Karpas-422 (cell line): ENCODE results near the gene SLC35A4. TPM values are rescaled to one million over a fixed set of nuclear protein-coding genes. Genes with fewer than 3 reads are reported as not detected.
A peak's percentile ranks its signal among the peaks of the same experiment; 100 is the strongest.
"Not testable (repeated sequence)": the region's sequence is repeated elsewhere in the genome, so short reads cannot be mapped to it uniquely, and the experiment has no call there.

Source experiments
- DNase-seq: peaks from one replicate; pipeline ENCODE4 v3.0.0-alpha.2; 2015
- H2AFZ ChIP-seq: fragments of 200-600 bp; sonication (generic); 2 replicates; pipeline ENCODE4 v1.6.1; 2014; ENCODE audit warnings: antibody characterized with exemption, low read length, mixed read lengths
- H3K27ac ChIP-seq: fragments of 200-600 bp; sonication (generic); 2 replicates; pipeline ENCODE4 v1.5.1; 2014; ENCODE audit warnings: mild to moderate bottlenecking, low read length, moderate library complexity
- H3K27me3 ChIP-seq: fragments of 200-600 bp; sonication (generic); 2 replicates; pipeline ENCODE4 v1.6.1; 2014; ENCODE audit warnings: low read length, mixed read lengths
- H3K36me3 ChIP-seq: fragments of 200-600 bp; sonication (generic); 2 replicates; pipeline ENCODE4 v1.6.1; 2014; ENCODE audit warnings: low read length, mixed read lengths; ENCODE audit not compliant: insufficient read depth
- H3K4me1 ChIP-seq: fragments of 200-600 bp; sonication (generic); 2 replicates; pipeline ENCODE4 v1.6.1; 2014; ENCODE audit warnings: mild to moderate bottlenecking, low read length, mixed read lengths
- H3K4me2 ChIP-seq: fragments of 200-600 bp; sonication (generic); 2 replicates; pipeline ENCODE4 v1.6.1; 2014; ENCODE audit warnings: low read length, low read depth, mild to moderate bottlenecking; ENCODE audit not compliant: poor library complexity, severe bottlenecking
- H3K4me3 ChIP-seq: fragments of 200-600 bp; sonication (generic); 2 replicates; pipeline ENCODE4 v1.5.1; 2014; ENCODE audit warnings: mild to moderate bottlenecking, antibody characterized with exemption, low read length, mixed read lengths
- H3K79me2 ChIP-seq: fragments of 200-600 bp; sonication (generic); 2 replicates; pipeline ENCODE4 v1.6.1; 2014; ENCODE audit warnings: mild to moderate bottlenecking, low read length, mixed read lengths
- H3K9ac ChIP-seq: fragments of 200-600 bp; sonication (generic); 2 replicates; pipeline ENCODE4 v1.6.0; 2014; ENCODE audit warnings: low read length
- H3K9me2 ChIP-seq: fragments of 200-600 bp; sonication (generic), shearing (Covaris generic); replicated peaks from 2 replicates; pipeline ENCODE4 v1.6.0; 2014; ENCODE audit warnings: mild to moderate bottlenecking, low read length, moderate library complexity; ENCODE audit not compliant: insufficient read depth
- H3K9me3 ChIP-seq: fragments of 300-700, 200-600 bp; sonication (generic); 2 replicates; pipeline ENCODE4 v1.6.1; 2014; ENCODE audit warnings: low read length, mixed read lengths
- H4K20me1 ChIP-seq: fragments of 200-600 bp; sonication (generic); 2 replicates; pipeline ENCODE4 v1.6.1; 2014; ENCODE audit warnings: mild to moderate bottlenecking, antibody characterized with exemption, low read length, low read depth; ENCODE audit not compliant: insufficient read depth
- total RNA-seq: library from RNA; depleted of rRNA; stranded (reverse); fragments of >200 nt; shearing (Covaris generic); gene quantifications from 2 replicates; pipeline ENCODE4 v1.2.3, GENCODE V29; 2014; ENCODE audit warnings: low replicate concordance

SLC35A4 gene
- total RNA-seq, 1 experiment from 2014 or later, result 33.5 TPM

- Histone ChIP-seq H3K9me2 (no peaks in the 10 kb centered on the region), H3K9me3 (no peaks in the 10 kb centered on the region)
These were observed 34.2 kb downstream of the SLC35A4 start for GRCh38 chr5:140598836-140599235.

GRCh38 chr5:140600096-140600495 lies 35.5 kb downstream of the SLC35A4 start:
- H3K36me3 ChIP-seq, result no peaks in the 10 kb centered on the region
- H3K4me3 ChIP-seq, result no peak overlapping the region
- no peaks in the 10 kb centered on the region for H3K4me1 ChIP-seq
- H3K4me2 ChIP-seq, result no peak overlapping the region
- no peaks in the 10 kb centered on the region for H4K20me1 ChIP-seq
- no peaks in the 10 kb centered on the region for H3K9me3 ChIP-seq
- DNase-seq, result no peak
- H3K27me3 ChIP-seq, result no peaks in the 10 kb centered on the region
- H3K27ac ChIP-seq, result no peak overlapping the region
- H2AFZ ChIP-seq, result no peak overlapping the region
- no peaks in the 10 kb centered on the region for H3K79me2 ChIP-seq
- H3K9me2 ChIP-seq, result no peaks in the 10 kb centered on the region
- H3K9ac ChIP-seq, result no peak overlapping the region

More at GRCh38 chr5:140598836-140599235, 34.2 kb downstream of the SLC35A4 start:
- H3K36me3 ChIP-seq, result no peaks in the 10 kb centered on the region
- no peak overlapping the region for H3K4me2 ChIP-seq
- no peaks in the 10 kb centered on the region for H3K27me3 ChIP-seq
- H3K79me2 ChIP-seq, result no peaks in the 10 kb centered on the region
- DNase-seq, result no peak
- H3K27ac ChIP-seq, result no peak overlapping the region
- H3K9ac ChIP-seq, result no peak overlapping the region
- no peak overlapping the region for H2AFZ ChIP-seq
- no peak overlapping the region for H3K4me3 ChIP-seq
- no peaks in the 10 kb centered on the region for H3K4me1 ChIP-seq
- no peaks in the 10 kb centered on the region for H4K20me1 ChIP-seq

DNA sequence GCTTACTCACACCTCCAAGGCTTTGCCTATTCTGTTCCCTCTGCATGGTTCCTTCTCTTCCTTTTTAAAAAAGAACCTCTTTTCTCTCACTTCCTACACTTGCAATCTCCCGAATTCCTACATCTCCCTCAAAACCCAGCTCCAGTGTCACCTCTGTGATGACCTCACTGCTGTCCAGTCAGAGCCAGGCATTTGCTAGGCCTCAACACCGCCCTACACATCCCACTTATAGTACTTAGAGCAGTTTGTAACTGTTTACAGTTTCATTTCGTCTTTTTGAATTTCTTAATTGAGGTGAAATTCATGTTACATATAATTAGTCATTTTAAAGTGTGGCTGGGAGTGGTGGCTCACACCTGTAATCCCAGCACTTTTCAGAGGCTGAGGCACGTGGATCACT lies 37.5 kb downstream of the SLC35A4 start:
- H3K9ac ChIP-seq, result no peak overlapping the region
- H4K20me1 ChIP-seq, result no peaks in the 10 kb centered on the region
- H3K9me2 ChIP-seq, result no peaks in the 10 kb centered on the region
- no peaks in the 10 kb centered on the region for H3K27me3 ChIP-seq
- no peak for DNase-seq
- H3K36me3 ChIP-seq, result no peaks in the 10 kb centered on the region
- no peak overlapping the region for H3K27ac ChIP-seq
- H3K4me3 ChIP-seq, result no peak overlapping the region
- H3K4me2 ChIP-seq, result no peak overlapping the region
- H3K4me1 ChIP-seq, result no peaks in the 10 kb centered on the region
- no peaks in the 10 kb centered on the region for H3K9me3 ChIP-seq
- no peaks in the 10 kb centered on the region for H3K79me2 ChIP-seq
- no peak overlapping the region for H2AFZ ChIP-seq

GRCh38 chr5:140603446-140603698 lies 38.7 kb downstream of the SLC35A4 start:
- not testable (repeated sequence) for H3K9ac ChIP-seq, H3K36me3 ChIP-seq, H3K79me2 ChIP-seq, DNase-seq, H4K20me1 ChIP-seq, H3K4me1 ChIP-seq, H3K27ac ChIP-seq, H3K9me2 ChIP-seq, H3K27me3 ChIP-seq, H3K4me3 ChIP-seq, H3K9me3 ChIP-seq, H2AFZ ChIP-seq, H3K4me2 ChIP-seq

GRCh38 chr5:140603734-140604133 lies 39.1 kb downstream of the SLC35A4 start:
- Histone ChIP-seq H3K4me2 (no peak overlapping the region), H3K27ac (no peak overlapping the region), H3K36me3 (no peaks in the 10 kb centered on the region), H4K20me1 (no peaks in the 10 kb centered on the region), H3K9me3 (no peaks in the 10 kb centered on the region), H3K27me3 (no peaks in the 10 kb centered on the region), H3K9me2 (no peaks in the 10 kb centered on the region), H3K4me3 (no peak overlapping the region), H3K9ac (no peak overlapping the region), H2AFZ (no peak overlapping the region), H3K4me1 (no peaks in the 10 kb centered on the region), H3K79me2 (no peaks in the 10 kb centered on the region)
- no peak for DNase-seq

GRCh38 chr5:140605879-140606278 lies 41.3 kb downstream of the SLC35A4 start:
- no peak overlapping the region for H3K27ac ChIP-seq
- no peak overlapping the region for H3K4me3 ChIP-seq
- no peaks in the 10 kb centered on the region for H4K20me1 ChIP-seq
- DNase-seq, result no peak
- no peaks in the 10 kb centered on the region for H3K36me3 ChIP-seq
- no peaks in the 10 kb centered on the region for H3K9me2 ChIP-seq
- no peaks in the 10 kb centered on the region for H3K27me3 ChIP-seq
- H3K9me3 ChIP-seq, result no peaks in the 10 kb centered on the region
- H3K4me2 ChIP-seq, result no peak overlapping the region
- H2AFZ ChIP-seq, result no peak overlapping the region
- H3K4me1 ChIP-seq, result no peaks in the 10 kb centered on the region
- no peak overlapping the region for H3K9ac ChIP-seq
- H3K79me2 ChIP-seq, result no peaks in the 10 kb centered on the region

DNA sequence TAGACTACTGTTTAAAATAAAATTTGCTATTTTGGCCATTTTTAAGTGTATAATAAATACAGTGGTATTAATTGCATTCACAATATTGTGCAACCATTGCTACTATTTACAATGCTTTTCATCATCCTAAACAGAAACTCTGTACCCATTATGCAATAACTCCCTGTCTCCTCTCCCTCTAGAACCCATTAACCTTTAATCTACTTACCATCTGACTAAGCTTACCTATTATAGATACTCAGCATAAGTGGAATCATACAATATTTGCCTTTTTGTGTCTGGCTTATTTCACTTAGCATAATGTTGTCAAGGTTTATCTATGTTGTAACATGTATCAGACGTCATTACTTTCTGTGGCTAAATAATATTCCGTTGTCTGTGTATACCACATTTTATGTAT lies 42.4 kb downstream of the SLC35A4 start:
- no peaks in the 10 kb centered on the region for H3K9me3 ChIP-seq
- H3K9me2 ChIP-seq, result no peaks in the 10 kb centered on the region
- H2AFZ ChIP-seq, result no peak overlapping the region
- no peak overlapping the region for H3K4me2 ChIP-seq
- H4K20me1 ChIP-seq, result no peaks in the 10 kb centered on the region
- H3K79me2 ChIP-seq, result no peaks in the 10 kb centered on the region
- no peaks in the 10 kb centered on the region for H3K27me3 ChIP-seq
- no peak overlapping the region for H3K4me3 ChIP-seq
- no peak overlapping the region for H3K9ac ChIP-seq
- no peak overlapping the region for H3K27ac ChIP-seq
- no peaks in the 10 kb centered on the region for H3K4me1 ChIP-seq
- no peak for DNase-seq
- no peaks in the 10 kb centered on the region for H3K36me3 ChIP-seq

DNA sequence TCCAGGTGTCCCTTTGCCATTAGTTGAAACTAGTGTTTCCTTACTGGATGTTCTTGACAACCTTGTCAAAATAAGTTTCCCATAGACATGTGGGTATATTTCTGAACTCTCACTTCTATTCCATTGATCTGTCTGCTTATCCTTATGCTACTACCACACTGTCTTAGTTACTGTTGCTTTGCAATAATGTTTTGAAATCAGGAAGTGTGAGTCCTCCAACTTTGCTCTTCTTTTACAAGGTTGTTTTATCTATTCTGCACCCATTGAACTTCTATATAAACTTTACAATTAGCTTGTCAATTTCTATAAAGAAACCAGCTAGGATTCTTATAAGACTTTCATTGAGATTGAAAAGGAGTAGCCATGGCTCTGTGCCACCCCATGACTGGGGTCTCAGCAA lies 44.1 kb downstream of the SLC35A4 start:
- no peak overlapping the region for H3K27ac ChIP-seq
- H3K36me3 ChIP-seq, result no peaks in the 10 kb centered on the region
- H3K4me2 ChIP-seq, result no peak overlapping the region
- H2AFZ ChIP-seq, result peak overlapping the region; percentile 50; the same call in 1 of the 2 replicates
- DNase-seq, result no peak
- no peaks in the 10 kb centered on the region for H3K9me3 ChIP-seq
- H3K9ac ChIP-seq, result no peak overlapping the region
- H3K79me2 ChIP-seq, result no peaks in the 10 kb centered on the region
- H3K4me1 ChIP-seq, result no peaks in the 10 kb centered on the region
- H3K9me2 ChIP-seq, result no peaks in the 10 kb centered on the region
- H3K27me3 ChIP-seq, result no peaks in the 10 kb centered on the region
- no peaks in the 10 kb centered on the region for H4K20me1 ChIP-seq
- no peak overlapping the region for H3K4me3 ChIP-seq

- Histone ChIP-seq H3K9ac (no peak overlapping the region), H3K4me2 (no peak overlapping the region)
- DNase-seq, result no peak
These were observed 44.5 kb downstream of the SLC35A4 start for GRCh38 chr5:140609126-140609525.

More at GRCh38 chr5:140609126-140609525, 44.5 kb downstream of the SLC35A4 start:
- no peaks in the 10 kb centered on the region for H3K79me2 ChIP-seq
- no peaks in the 10 kb centered on the region for H4K20me1 ChIP-seq
- no peaks in the 10 kb centered on the region for H3K36me3 ChIP-seq
- no peaks in the 10 kb centered on the region for H3K27me3 ChIP-seq
- no peaks in the 10 kb centered on the region for H3K9me3 ChIP-seq
- H3K4me3 ChIP-seq, result no peak overlapping the region
- peak overlapping the region; percentile 50; the same call in 1 of the 2 replicates for H2AFZ ChIP-seq
- H3K4me1 ChIP-seq, result no peaks in the 10 kb centered on the region
- H3K27ac ChIP-seq, result no peak overlapping the region
- H3K9me2 ChIP-seq, result no peaks in the 10 kb centered on the region
